Hepatic stellate cell (primary cell): ENCODE results near the gene NR1D1.

Experiments
- DNase-seq: peaks from one replicate; pipeline ENCODE4 v3.0.0; 2011; ENCODE audit warnings: low spot score

Gene NR1D1

GRCh38 chr17:40062329-40063186 is 37.8 kb downstream of the NR1D1 start, which contains the start of gene THRA:
TSS of gene THRA (plus strand) at chr17:40062965. CDS start at chr17:40074489, 11,524 bp downstream.
- DNase-seq = peak; percentile 70

GRCh38 chr17:40061609-40062038 is 38.8 kb downstream of the NR1D1 start:
- no peak for DNase-seq

GRCh38 chr17:40060887-40061608 is 39.3 kb downstream of the NR1D1 start:
- DNase-seq = no peak

- DNase-seq = no peak
These were observed 40.5 kb downstream of the NR1D1 start for GRCh38 chr17:40059729-40060475.

- no peak for DNase-seq
These were observed 41.5 kb downstream of the NR1D1 start for GRCh38 chr17:40058865-40059264.

- no peak for DNase-seq
These were observed 42.1 kb downstream of the NR1D1 start for GRCh38 chr17:40058186-40058784.

- no peak for DNase-seq
These were observed 43.9 kb downstream of the NR1D1 start for GRCh38 chr17:40056379-40057015.
